PC-3 (cell line): ENCODE data around the gene PALD1. TPM values are rescaled to one million over a fixed set of nuclear protein-coding genes. Genes with fewer than 3 reads are reported as not detected.
A peak's percentile ranks its signal among the peaks of the same experiment; 100 is the strongest.

Source experiments
- ATAC-seq: fragments of 200-7000 bp; cut with Tn5 transposase; 2 replicates; pipeline ENCODE4 v1.9.1; 2020; ENCODE audit warnings: mild to moderate bottlenecking, moderate library complexity
- BruUV-seq: library from RNA; stranded (reverse); fragments of 400-500 nt; replicated peaks from 2 replicates; lab custom pipeline; 2021; lab: Mats Ljungman, UMichigan
- CTCF ChIA-PET: fragments of 300-600 bp; sonication (Branson Sonifier 250); formaldehyde crosslinking; loops from one replicate; lab custom pipeline; 2022; ENCODE audit warnings: antibody characterized with exemption; lab: Charles Lee
- POLR2A ChIA-PET: fragments of 300-600 bp; sonication (Branson Sonifier 250); formaldehyde crosslinking; loops from one replicate; lab custom pipeline; 2022; ENCODE audit warnings: antibody characterized with exemption; ENCODE audit not compliant: unreplicated experiment; lab: Charles Lee
- DNase-seq: peaks from one replicate; pipeline ENCODE4 v3.0.0-alpha.2; 2015
- H2AFZ ChIP-seq: fragments of 300-600 bp; sonication (generic); 2 replicates; pipeline ENCODE4 v1.6.0; 2016; ENCODE audit warnings: antibody characterized with exemption, low read length
- H3F3A ChIP-seq: fragments of 300-600 bp; sonication (generic); one replicate; pipeline ENCODE4 v1.6.0; 2017; ENCODE audit warnings: antibody characterized with exemption, low read length, control low read depth, mild to moderate bottlenecking; ENCODE audit not compliant: unreplicated experiment
- H3K27ac ChIP-seq: fragments of 300-600 bp; sonication (generic); 2 replicates; pipeline ENCODE4 v1.5.1; 2016; ENCODE audit warnings: mild to moderate bottlenecking, low read length
- H3K27me3 ChIP-seq: fragments of 300-600 bp; sonication (generic); 2 replicates; pipeline ENCODE4 v1.6.1; 2016; ENCODE audit warnings: low read length, mixed read lengths
- H3K36me3 ChIP-seq: fragments of 300-600 bp; sonication (generic); 2 replicates; pipeline ENCODE4 v1.6.1; 2016; ENCODE audit warnings: low read depth, mixed run types, low read length, mixed read lengths
- H3K4me1 ChIP-seq: fragments of 300-600 bp; sonication (generic); 2 replicates; pipeline ENCODE4 v1.5.1; 2016; ENCODE audit warnings: low read length; ENCODE audit not compliant: insufficient read depth
- H3K4me2 ChIP-seq: fragments of 300-600 bp; sonication (generic); 2 replicates; pipeline ENCODE4 v1.6.0; 2016; ENCODE audit warnings: low read length
- H3K4me3 ChIP-seq: fragments of 300-600 bp; sonication (generic); 2 replicates; pipeline ENCODE4 v1.5.1; 2016; ENCODE audit warnings: mild to moderate bottlenecking, low read length, mixed read lengths
- H3K79me2 ChIP-seq: fragments of 300-600 bp; sonication (generic); 2 replicates; pipeline ENCODE4 v1.6.1; 2017; ENCODE audit warnings: low read length, mixed read lengths
- H3K9ac ChIP-seq: fragments of 300-600 bp; sonication (generic); 2 replicates; pipeline ENCODE4 v1.6.0; 2016; ENCODE audit warnings: mild to moderate bottlenecking, low read length
- H3K9me2 ChIP-seq: fragments of 300-600 bp; sonication (generic); replicated peaks from 2 replicates; pipeline ENCODE4 v1.6.1; 2016; ENCODE audit warnings: mixed run types, low read length, mixed read lengths
- H3K9me3 ChIP-seq: fragments of 300-600 bp; sonication (generic); 2 replicates; pipeline ENCODE4 v1.6.1; 2016; ENCODE audit warnings: low read length, mixed read lengths
- H4K20me1 ChIP-seq: fragments of 300-600 bp; sonication (generic); 2 replicates; pipeline ENCODE4 v1.6.1; 2016; ENCODE audit warnings: low read length, mixed read lengths
- EZH2 ChIP-seq: fragments of 300-600 bp; sonication (generic); IDR thresholded peaks from one replicate; pipeline ENCODE4 v1.6.1; 2017; ENCODE audit warnings: antibody characterized with exemption, mild to moderate bottlenecking, low read length; ENCODE audit not compliant: unreplicated experiment
- EZH2phosphoT487 ChIP-seq: fragments of 300-600 bp; sonication (generic); IDR thresholded peaks from 2 replicates; pipeline ENCODE4 v1.6.1; 2018; ENCODE audit warnings: mild to moderate bottlenecking, antibody characterized with exemption, low read length, borderline replicate concordance
- intact Hi-C: fragments of 100-400 bp; cut with micrococcal nuclease; formaldehyde crosslinking; loops from 2 replicates; pipeline ENCODE4 v1.9.0; 2023
- total RNA-seq: library from RNA; depleted of rRNA; stranded (reverse); fragments of >200 nt; gene quantifications from 2 replicates; pipeline ENCODE4 v1.2.3, GENCODE V29; 2014
- TF ChIP-seq, protein P1 (sequence below): fragments of 300-600 bp; sonication (generic); conservative IDR thresholded peaks from 2 replicates; pipeline ENCODE4 v1.5.1; 2017; ENCODE audit warnings: antibody characterized with exemption, low read depth, mild to moderate bottlenecking, low read length

PALD1 gene
- total RNA-seq, 1 experiment from 2014 or later, result 0.80 TPM

DNA sequence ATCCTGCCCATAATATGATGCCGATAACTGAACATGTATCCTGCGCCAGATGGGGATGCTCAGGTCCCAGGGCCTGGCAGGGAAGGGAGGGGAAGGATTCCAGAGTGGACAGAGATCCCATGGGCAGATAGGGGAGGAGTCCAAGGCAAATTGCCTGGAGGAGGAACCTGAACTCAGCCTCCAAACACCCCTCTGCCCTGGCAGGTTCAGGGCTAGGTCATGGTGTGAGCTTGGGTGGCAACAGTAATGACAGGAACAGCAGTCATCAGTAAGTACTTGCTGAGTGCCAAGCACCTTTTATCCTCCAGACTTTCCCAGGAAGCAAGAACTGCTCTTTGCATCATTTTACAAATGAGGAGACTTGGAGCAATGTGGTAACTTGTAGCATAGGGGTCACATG lies 3.8 kb upstream of the PALD1 start:
- Histone ChIP-seq H3F3A (no peaks in the 10 kb centered on the region), H3K27me3 (peaks cover 20% of the 10 kb centered on the region), H3K9me2 (no peaks in the 10 kb centered on the region), H3K4me1 (peaks cover 32% of the 10 kb centered on the region), H3K36me3 (no peaks in the 10 kb centered on the region), H3K4me3 (no peak overlapping the region), H4K20me1 (0 out of 2 replicates have a peak, but pooled peaks cover 3% of the 10 kb centered on the region), H2AFZ (no peak overlapping the region), H3K27ac (no peak overlapping the region; the same call in 1 of the 2 replicates), H3K9me3 (no peaks in the 10 kb centered on the region), H3K4me2 (peak overlapping the region; percentile 15), H3K9ac (no peak overlapping the region), H3K79me2 (no peaks in the 10 kb centered on the region)
- TF ChIP-seq EZH2phosphoT487 (no peak), EZH2 (no peak)
- TF ChIP-seq, protein P1, sequence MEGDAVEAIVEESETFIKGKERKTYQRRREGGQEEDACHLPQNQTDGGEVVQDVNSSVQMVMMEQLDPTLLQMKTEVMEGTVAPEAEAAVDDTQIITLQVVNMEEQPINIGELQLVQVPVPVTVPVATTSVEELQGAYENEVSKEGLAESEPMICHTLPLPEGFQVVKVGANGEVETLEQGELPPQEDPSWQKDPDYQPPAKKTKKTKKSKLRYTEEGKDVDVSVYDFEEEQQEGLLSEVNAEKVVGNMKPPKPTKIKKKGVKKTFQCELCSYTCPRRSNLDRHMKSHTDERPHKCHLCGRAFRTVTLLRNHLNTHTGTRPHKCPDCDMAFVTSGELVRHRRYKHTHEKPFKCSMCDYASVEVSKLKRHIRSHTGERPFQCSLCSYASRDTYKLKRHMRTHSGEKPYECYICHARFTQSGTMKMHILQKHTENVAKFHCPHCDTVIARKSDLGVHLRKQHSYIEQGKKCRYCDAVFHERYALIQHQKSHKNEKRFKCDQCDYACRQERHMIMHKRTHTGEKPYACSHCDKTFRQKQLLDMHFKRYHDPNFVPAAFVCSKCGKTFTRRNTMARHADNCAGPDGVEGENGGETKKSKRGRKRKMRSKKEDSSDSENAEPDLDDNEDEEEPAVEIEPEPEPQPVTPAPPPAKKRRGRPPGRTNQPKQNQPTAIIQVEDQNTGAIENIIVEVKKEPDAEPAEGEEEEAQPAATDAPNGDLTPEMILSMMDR, result no peak
- DNase-seq, result peak; percentile 48
- no TSS peak for BruUV-seq
- ChIA-PET CTCF (interaction anchor here (0.7 kb wide), 1 partner anchor 87 kb away, joined by 3 read pairs; no protein-coding TSS in a partner anchor), POLR2A (no interaction called here)
- intact Hi-C loops, result no loop called here
- ATAC-seq, result no peak

DNA sequence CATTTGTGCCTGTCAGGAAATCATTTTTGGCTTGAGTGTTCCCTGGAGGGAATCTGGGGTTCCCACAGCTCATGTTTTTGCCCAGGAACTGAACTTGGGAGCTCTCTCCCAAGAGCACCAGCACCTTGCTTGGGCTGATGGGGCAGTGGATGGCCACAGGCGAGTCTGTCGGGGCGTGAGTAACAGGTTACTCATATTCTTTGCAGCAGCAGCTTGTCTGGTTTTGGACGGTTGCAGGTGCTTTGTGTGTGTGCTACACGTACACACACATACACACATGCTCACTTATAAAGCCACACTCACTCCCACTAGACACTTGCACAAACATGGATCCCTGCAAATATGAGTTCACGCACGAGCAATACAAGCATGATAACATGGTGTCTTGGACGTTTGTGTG lies 2.9 kb upstream of the PALD1 start:
- peak; percentile 86 for ATAC-seq
- H3K27me3 ChIP-seq, result peaks cover 20% of the 10 kb centered on the region
- H3K4me2 ChIP-seq, result peak overlapping the region; percentile 16
- H3K9me3 ChIP-seq, result no peaks in the 10 kb centered on the region
- H3K27ac ChIP-seq, result peak overlapping the region; percentile 2; the same call in 1 of the 2 replicates
- ChIA-PET POLR2A (interaction anchor here (0.7 kb wide), 1 partner anchor 72 kb away, joined by 3 read pairs; no protein-coding TSS in a partner anchor), CTCF (interaction anchor here (0.7 kb wide), 2 partner anchors 14 to 88 kb away, joined by 3 to 5 read pairs; no protein-coding TSS in a partner anchor)
- H3K9ac ChIP-seq, result no peak overlapping the region
- no TSS peak for BruUV-seq
- intact Hi-C loops, result no loop called here
- no peaks in the 10 kb centered on the region for H3K79me2 ChIP-seq
- H2AFZ ChIP-seq, result no peak overlapping the region
- no peaks in the 10 kb centered on the region for H3F3A ChIP-seq
- DNase-seq, result peak; percentile 97
- no peaks in the 10 kb centered on the region for H3K36me3 ChIP-seq
- no peak for TF ChIP-seq EZH2phosphoT487
- TF ChIP-seq EZH2, result no peak
- TF ChIP-seq, protein P1, result no peak
- H3K9me2 ChIP-seq, result no peaks in the 10 kb centered on the region
- 0 out of 2 replicates have a peak, but pooled peaks cover 3% of the 10 kb centered on the region for H4K20me1 ChIP-seq
- peaks cover 32% of the 10 kb centered on the region for H3K4me1 ChIP-seq
- no peak overlapping the region for H3K4me3 ChIP-seq

DNA sequence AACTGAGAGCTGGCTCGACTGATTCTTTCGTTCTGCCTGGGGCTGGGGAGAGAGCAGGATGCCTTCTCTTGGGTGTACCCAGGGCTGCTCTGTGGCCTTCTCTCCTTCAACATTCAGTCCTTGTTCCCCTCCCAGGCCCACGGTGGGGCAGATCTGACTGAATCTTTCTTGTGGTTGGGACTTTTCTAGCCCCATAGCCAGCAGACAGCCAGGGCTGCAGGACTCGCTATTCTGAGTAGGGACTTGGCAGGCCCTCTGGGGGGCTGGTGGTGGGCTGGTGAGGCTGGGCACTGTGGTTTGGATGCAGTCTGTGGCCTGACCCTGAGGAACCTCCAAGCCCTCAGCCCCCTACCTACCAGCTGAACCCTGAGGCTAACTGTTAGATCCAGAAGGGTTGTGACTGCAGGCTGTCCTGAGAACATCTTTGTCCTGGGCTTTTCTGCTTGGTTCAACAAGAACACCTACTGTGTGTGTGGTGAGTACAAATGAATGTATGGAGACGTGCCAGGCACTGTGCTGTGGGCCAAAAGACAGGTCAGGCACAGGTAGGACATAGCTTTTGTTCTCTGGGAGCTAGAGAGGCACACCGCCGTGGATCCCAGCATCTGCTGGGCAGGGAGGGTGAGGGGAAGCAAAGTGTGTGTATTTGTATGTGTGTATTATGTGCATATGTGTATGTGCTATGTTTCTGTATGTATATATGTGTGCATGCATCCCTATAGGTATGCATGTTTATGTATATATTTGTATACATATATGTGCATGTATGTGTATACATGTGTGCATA lies 2.1 kb upstream of the PALD1 start:
- peaks cover 20% of the 10 kb centered on the region for H3K27me3 ChIP-seq

More for the DNA sequence above, 2.1 kb upstream of the PALD1 start:
- DNase-seq (no peak), ATAC-seq (no peak)
- POLR2A ChIA-PET, result no interaction called here
- H3K79me2 ChIP-seq, result no peaks in the 10 kb centered on the region
- peak overlapping the region; percentile 16; the same call in 1 of the 2 replicates for H3K4me2 ChIP-seq
- H4K20me1 ChIP-seq, result 0 out of 2 replicates have a peak, but pooled peaks cover 3% of the 10 kb centered on the region
- H3K9ac ChIP-seq, result no peak overlapping the region
- no peaks in the 10 kb centered on the region for H3K36me3 ChIP-seq
- no peak overlapping the region for H3K27ac ChIP-seq
- no TSS peak for BruUV-seq
- H3K4me3 ChIP-seq, result no peak overlapping the region
- peaks cover 32% of the 10 kb centered on the region for H3K4me1 ChIP-seq
- H2AFZ ChIP-seq, result no peak overlapping the region
- CTCF ChIA-PET, result no interaction called here
- no peaks in the 10 kb centered on the region for H3K9me2 ChIP-seq
- no peaks in the 10 kb centered on the region for H3F3A ChIP-seq
- TF ChIP-seq EZH2phosphoT487 (no peak), EZH2 (no peak)
- intact Hi-C loops, result no loop called here
- no peaks in the 10 kb centered on the region for H3K9me3 ChIP-seq
